GM18526 (cell line): ENCODE measurements around the gene CRNKL1.
A peak's percentile ranks its signal among the peaks of the same experiment; 100 is the strongest.

Source experiments
- POLR2A ChIP-seq: IDR thresholded peaks from 3 replicates; pipeline ENCODE4 v1.6.1; 2011; ENCODE audit not compliant: insufficient read length; ENCODE audit errors: extremely low read depth

Gene CRNKL1

GRCh38 chr20:20052074-20052970, at the start of gene CRNKL1, which contains the start of gene CFAP61:
CRNKL1 (minus strand) TSS chr20:20052466; CDS start chr20:20052342, 124 bp downstream.
CFAP61 (plus strand) TSS chr20:20052532; CDS start chr20:20056654, 4,122 bp downstream.
- TF ChIP-seq POLR2A: peak; percentile 73

- no peak for TF ChIP-seq POLR2A
Measured at GRCh38 chr20:20100881-20101280, 48.6 kb upstream of the CRNKL1 start.

- no peak for TF ChIP-seq POLR2A
Measured at GRCh38 chr20:20096421-20096820, 44.2 kb upstream of the CRNKL1 start.

GRCh38 chr20:20095114-20095872, 43.0 kb upstream of the CRNKL1 start:
- no peak for TF ChIP-seq POLR2A

GRCh38 chr20:20094410-20094809, 42.1 kb upstream of the CRNKL1 start:
- TF ChIP-seq POLR2A: no peak

GRCh38 chr20:20092827-20093226, 40.6 kb upstream of the CRNKL1 start:
- no peak for TF ChIP-seq POLR2A

GRCh38 chr20:20089939-20090338, 37.7 kb upstream of the CRNKL1 start:
- TF ChIP-seq POLR2A: no peak

GRCh38 chr20:20089018-20089417, 36.8 kb upstream of the CRNKL1 start:
- TF ChIP-seq POLR2A: no peak

GRCh38 chr20:20085812-20086211, 33.5 kb upstream of the CRNKL1 start:
- TF ChIP-seq POLR2A: no peak

- no peak for TF ChIP-seq POLR2A
Measured at GRCh38 chr20:20085071-20085470, 32.8 kb upstream of the CRNKL1 start.

- TF ChIP-seq POLR2A: no peak
Measured at GRCh38 chr20:20084296-20084752, 32.1 kb upstream of the CRNKL1 start.

GRCh38 chr20:20083807-20084206, 31.5 kb upstream of the CRNKL1 start:
- TF ChIP-seq POLR2A: no peak

- TF ChIP-seq POLR2A: no peak
Measured at GRCh38 chr20:20079102-20079784, 27.0 kb upstream of the CRNKL1 start.

GRCh38 chr20:20078041-20078440, 25.8 kb upstream of the CRNKL1 start:
- TF ChIP-seq POLR2A: no peak

- no peak for TF ChIP-seq POLR2A
Measured at GRCh38 chr20:20076297-20077065, 24.2 kb upstream of the CRNKL1 start.

GRCh38 chr20:20075032-20075431, 22.8 kb upstream of the CRNKL1 start:
- TF ChIP-seq POLR2A: no peak
